Transverse colon (tissue), 3 donors: ENCODE measurements around the gene AKT1.

Experiments
- POLR2A ChIP-seq: fragments of 450-650 bp; IDR thresholded peaks from one replicate; pipeline ENCODE4 v1.6.1; 2016; ENCODE audit warnings: antibody characterized with exemption, mild to moderate bottlenecking, moderate library complexity
- TF ChIP-seq, protein P1 (sequence below), 5 experiments: fragments of 200-600 bp in 3 of 5; fragments of 450-650 bp in 2 of 5; sonication (generic) in 3 of 5; IDR thresholded peaks; 1 replicate in 2 of 5; 2 replicates in 3 of 5; pipeline ENCODE4 v1.5.1; 2016 to 2017; ENCODE audit warnings: antibody characterized with exemption in 5 of 5, inconsistent platforms in 3 of 5, mild to moderate bottlenecking in 2 of 5, moderate library complexity in 1 of 5

DNA sequence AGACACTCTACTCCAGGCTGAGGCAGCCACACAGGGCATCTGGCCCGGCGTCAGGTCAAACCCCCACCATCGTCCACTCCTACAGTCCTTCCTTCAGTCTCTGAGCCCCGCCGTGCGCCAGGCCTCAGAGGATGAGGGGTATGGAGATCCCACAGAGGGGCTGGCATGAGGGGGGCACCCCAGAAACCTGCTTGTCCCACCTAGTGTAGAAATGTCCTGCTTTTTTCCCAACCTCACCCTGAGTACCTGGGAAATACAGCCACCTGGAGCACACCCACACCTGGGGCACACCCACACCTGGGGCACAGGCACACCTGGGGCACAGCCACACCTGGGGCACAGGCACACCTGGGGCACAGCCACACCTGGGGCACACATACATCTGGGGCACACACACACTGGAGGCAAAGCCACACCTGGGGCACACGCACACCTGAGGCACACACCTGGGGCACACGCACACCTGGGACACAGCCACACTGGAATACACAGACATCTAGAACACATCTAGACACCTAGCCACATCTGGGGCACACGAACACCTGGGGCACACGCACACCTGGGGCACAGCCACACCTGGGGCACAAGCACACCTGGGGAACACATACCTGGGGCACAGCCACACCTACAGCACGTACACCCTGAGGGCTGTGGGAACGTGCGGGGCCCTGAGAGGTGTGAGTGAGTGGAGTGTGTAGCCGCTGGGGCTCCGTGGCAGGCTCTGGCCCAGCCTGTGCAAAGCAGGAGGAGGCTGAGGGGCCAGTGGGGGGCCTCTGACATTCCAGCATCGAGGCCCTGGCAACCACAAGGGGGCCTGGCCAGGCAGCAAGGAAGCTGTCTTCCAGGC is 18.4 kb downstream of the AKT1 start:
- TF ChIP-seq POLR2A: no peak
- TF ChIP-seq, protein P1, sequence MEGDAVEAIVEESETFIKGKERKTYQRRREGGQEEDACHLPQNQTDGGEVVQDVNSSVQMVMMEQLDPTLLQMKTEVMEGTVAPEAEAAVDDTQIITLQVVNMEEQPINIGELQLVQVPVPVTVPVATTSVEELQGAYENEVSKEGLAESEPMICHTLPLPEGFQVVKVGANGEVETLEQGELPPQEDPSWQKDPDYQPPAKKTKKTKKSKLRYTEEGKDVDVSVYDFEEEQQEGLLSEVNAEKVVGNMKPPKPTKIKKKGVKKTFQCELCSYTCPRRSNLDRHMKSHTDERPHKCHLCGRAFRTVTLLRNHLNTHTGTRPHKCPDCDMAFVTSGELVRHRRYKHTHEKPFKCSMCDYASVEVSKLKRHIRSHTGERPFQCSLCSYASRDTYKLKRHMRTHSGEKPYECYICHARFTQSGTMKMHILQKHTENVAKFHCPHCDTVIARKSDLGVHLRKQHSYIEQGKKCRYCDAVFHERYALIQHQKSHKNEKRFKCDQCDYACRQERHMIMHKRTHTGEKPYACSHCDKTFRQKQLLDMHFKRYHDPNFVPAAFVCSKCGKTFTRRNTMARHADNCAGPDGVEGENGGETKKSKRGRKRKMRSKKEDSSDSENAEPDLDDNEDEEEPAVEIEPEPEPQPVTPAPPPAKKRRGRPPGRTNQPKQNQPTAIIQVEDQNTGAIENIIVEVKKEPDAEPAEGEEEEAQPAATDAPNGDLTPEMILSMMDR (IDR thresholded peaks at IDR 0.05): no peak
